MG63 (cell line): Measurements from ENCODE around the gene AGAP1. TPM values are rescaled to one million over a fixed set of nuclear protein-coding genes. Genes with fewer than 3 reads are reported as not detected.

Experiments used
- DNase-seq: peaks from one replicate; pipeline ENCODE4 v3.0.0-alpha.2; 2020
- H3K27me3 ChIP-seq: fragments of 250-450 bp; sonication (Bioruptor Pico); 2 replicates; pipeline ENCODE4 v1.5.1; 2020; ENCODE audit warnings: mild to moderate bottlenecking, moderate library complexity
- H3K36me3 ChIP-seq: fragments of 250-450 bp; sonication (Bioruptor Pico); 2 replicates; pipeline ENCODE4 v1.5.1; 2020; ENCODE audit warnings: mild to moderate bottlenecking, moderate library complexity
- H3K4me3 ChIP-seq: fragments of 250-450 bp; sonication (Bioruptor Pico); 2 replicates; pipeline ENCODE4 v1.5.1; 2020; ENCODE audit warnings: mild to moderate bottlenecking, moderate library complexity
- H3K9me3 ChIP-seq: fragments of 250-450 bp; sonication (Bioruptor Pico); 2 replicates; pipeline ENCODE4 v1.5.1; 2020; ENCODE audit warnings: mild to moderate bottlenecking, moderate library complexity
- total RNA-seq: library from RNA; depleted of rRNA; stranded (reverse); fragments of >200 nt; shearing (Covaris generic); gene quantifications from 2 replicates; pipeline ENCODE4 v1.2.3, GENCODE V29; 2014; ENCODE audit warnings: low replicate concordance

Gene AGAP1
- total RNA-seq, 1 experiment from 2014 or later: 8.8 TPM

GRCh38 chr2:235670974-235671787, 177.3 kb downstream of the AGAP1 start:
- DNase-seq: no peak
- no peak overlapping the region for H3K4me3 ChIP-seq
- H3K9me3 ChIP-seq: no peaks in the 10 kb centered on the region
- H3K36me3 ChIP-seq: no peaks in the 10 kb centered on the region
- H3K27me3 ChIP-seq: no peaks in the 10 kb centered on the region

DNA sequence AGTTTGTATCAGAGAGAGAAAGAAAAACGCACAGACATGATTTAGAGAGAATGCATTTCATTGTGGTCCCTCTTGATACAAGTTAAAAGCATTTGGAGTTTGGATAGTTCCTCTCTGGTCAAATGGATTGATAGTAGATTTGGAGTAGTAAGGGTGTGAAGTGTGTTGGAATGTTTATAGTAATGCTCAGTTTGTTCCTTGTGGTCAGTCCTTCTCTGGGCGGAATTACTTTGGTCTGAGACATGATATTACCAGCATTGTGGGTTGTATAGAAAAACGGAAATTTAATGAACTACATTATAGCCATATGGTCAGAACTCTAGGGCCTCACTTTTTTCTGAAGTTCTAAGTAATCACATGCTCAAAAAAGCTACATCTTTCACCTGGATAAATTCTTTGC, 178.9 kb downstream of the AGAP1 start:
- Histone ChIP-seq H3K4me3 (no peak overlapping the region), H3K27me3 (no peaks in the 10 kb centered on the region), H3K9me3 (no peaks in the 10 kb centered on the region), H3K36me3 (no peaks in the 10 kb centered on the region)
- DNase-seq: no peak

DNA sequence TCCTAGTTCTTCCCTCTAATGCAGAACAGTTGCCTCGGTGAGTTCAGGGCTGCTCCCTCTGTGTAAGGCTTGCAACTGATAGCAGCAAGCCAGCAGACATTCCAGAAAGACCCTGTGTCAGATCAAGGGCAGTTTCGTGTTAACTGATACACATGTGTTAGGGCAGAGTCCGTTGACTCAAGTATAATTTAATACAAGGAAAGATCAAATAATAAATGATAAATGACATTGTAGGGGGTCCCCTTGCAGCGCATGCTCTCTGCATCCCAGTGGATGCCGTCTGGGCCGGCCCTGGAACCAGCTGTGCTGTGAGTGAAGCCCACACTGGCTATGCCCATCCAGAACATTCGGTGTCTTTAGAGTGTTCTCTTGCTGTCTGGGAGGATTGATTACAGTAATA, 180.3 kb downstream of the AGAP1 start:
- Histone ChIP-seq H3K4me3 (no peak overlapping the region), H3K27me3 (no peaks in the 10 kb centered on the region), H3K36me3 (no peaks in the 10 kb centered on the region), H3K9me3 (no peaks in the 10 kb centered on the region)
- no peak for DNase-seq

- H3K27me3 ChIP-seq: no peaks in the 10 kb centered on the region
- no peak overlapping the region for H3K4me3 ChIP-seq
- DNase-seq: no peak
- no peaks in the 10 kb centered on the region for H3K36me3 ChIP-seq
- H3K9me3 ChIP-seq: no peaks in the 10 kb centered on the region
Measured at GRCh38 chr2:235674812-235675211, 181.0 kb downstream of the AGAP1 start.

GRCh38 chr2:235675678-235676535, 182.1 kb downstream of the AGAP1 start:
- Histone ChIP-seq H3K27me3 (no peaks in the 10 kb centered on the region), H3K4me3 (no peak overlapping the region), H3K36me3 (no peaks in the 10 kb centered on the region), H3K9me3 (no peaks in the 10 kb centered on the region)
- no peak for DNase-seq

DNA sequence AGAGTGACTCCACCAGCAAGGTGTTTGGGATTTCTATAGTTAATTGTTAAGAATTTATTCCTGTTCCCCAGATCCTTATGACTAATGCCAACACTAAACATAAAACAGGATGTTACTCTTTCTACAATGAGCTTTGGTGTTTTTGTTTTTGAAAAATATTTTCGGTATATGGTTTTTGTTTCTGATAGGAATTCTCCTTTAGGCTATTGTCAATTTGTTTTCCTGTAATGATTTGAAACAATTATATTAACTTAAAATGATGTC, 182.6 kb downstream of the AGAP1 start:
- DNase-seq: no peak
- H3K9me3 ChIP-seq: no peaks in the 10 kb centered on the region
- no peaks in the 10 kb centered on the region for H3K36me3 ChIP-seq
- H3K27me3 ChIP-seq: no peaks in the 10 kb centered on the region
- no peak overlapping the region for H3K4me3 ChIP-seq

DNA sequence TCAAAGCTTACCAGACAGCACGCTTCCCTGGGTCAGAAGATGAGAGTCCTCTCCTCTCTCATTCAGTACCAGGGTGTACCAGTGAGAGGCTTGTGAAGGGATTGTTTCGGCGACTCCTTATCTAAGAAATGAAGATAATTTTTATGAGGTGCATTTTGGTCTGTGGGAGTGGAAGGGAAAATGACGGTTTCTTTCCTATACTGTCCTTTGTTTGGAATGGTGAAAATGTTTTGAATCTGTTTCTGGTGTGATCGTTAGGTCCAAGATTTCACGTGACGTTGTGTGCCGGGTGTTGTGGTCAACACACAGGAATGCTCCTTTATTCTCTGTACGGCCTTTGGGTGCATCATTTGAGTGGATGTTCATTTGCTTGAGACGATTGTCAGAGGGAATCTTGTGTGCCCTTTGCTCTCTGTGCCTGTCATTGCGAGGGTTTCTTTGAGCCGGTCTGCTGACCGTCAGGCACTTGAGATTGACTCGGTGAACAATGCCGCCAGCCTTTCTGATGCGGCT, 183.5 kb downstream of the AGAP1 start:
- no peaks in the 10 kb centered on the region for H3K36me3 ChIP-seq
- no peak overlapping the region for H3K4me3 ChIP-seq
- no peaks in the 10 kb centered on the region for H3K9me3 ChIP-seq
- DNase-seq: no peak
- H3K27me3 ChIP-seq: no peaks in the 10 kb centered on the region

GRCh38 chr2:235677937-235678336, 184.1 kb downstream of the AGAP1 start:
- H3K9me3 ChIP-seq: no peaks in the 10 kb centered on the region
- no peaks in the 10 kb centered on the region for H3K36me3 ChIP-seq
- DNase-seq: no peak
- no peaks in the 10 kb centered on the region for H3K27me3 ChIP-seq
- H3K4me3 ChIP-seq: no peak overlapping the region

DNA sequence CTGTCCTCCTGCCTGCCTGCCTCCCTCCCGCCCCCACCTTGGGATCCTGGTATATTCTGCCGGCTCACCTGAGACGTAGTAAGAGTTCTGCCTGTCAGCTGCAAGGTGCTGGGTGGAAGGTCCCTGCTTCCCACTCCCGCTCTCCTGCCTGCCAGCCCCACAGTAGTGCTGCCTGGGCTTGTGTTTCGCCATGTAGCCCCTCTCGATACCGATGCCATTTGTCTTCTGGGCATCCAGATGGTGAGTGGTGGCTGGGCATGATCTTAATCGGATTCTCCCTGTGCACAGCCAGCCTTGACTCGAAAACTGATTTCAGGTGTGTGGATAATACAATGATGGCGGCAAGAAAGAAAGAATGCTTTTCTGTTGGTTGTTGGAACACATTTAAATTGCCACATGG, 184.9 kb downstream of the AGAP1 start:
- H3K4me3 ChIP-seq: no peak overlapping the region
- no peaks in the 10 kb centered on the region for H3K9me3 ChIP-seq
- H3K36me3 ChIP-seq: no peaks in the 10 kb centered on the region
- DNase-seq: no peak
- H3K27me3 ChIP-seq: no peaks in the 10 kb centered on the region

DNA sequence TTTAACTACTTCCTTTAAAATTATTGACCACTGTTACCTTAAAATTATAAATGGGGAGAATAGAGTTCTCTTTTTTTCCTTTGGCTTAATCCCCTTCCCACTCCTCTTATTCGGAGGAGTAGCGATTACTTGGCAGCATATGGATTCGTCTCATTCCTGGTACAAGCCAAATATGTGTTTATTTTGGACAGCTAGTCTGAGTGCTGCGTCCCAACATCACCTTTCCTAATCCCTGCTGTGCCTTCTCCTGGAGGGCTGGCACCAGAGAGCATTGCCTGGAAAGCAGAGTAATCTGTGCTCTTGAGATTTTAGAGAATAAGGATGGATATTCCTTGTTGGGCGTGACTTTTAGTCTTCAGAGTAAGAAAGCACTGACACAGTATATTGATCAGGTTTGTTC, 185.6 kb downstream of the AGAP1 start:
- no peak for DNase-seq
- Histone ChIP-seq H3K4me3 (no peak overlapping the region), H3K27me3 (no peaks in the 10 kb centered on the region), H3K9me3 (no peaks in the 10 kb centered on the region), H3K36me3 (no peaks in the 10 kb centered on the region)

GRCh38 chr2:235685024-235685721, 191.3 kb downstream of the AGAP1 start:
- no peak for DNase-seq

GRCh38 chr2:235688511-235689426, 194.9 kb downstream of the AGAP1 start:
- H3K27me3 ChIP-seq: no peaks in the 10 kb centered on the region
- H3K4me3 ChIP-seq: no peak overlapping the region
- no peak for DNase-seq
- H3K9me3 ChIP-seq: no peaks in the 10 kb centered on the region
- H3K36me3 ChIP-seq: no peaks in the 10 kb centered on the region

More at GRCh38 chr2:235685024-235685721, 191.3 kb downstream of the AGAP1 start:
- H3K4me3 ChIP-seq: no peak overlapping the region
- no peaks in the 10 kb centered on the region for H3K27me3 ChIP-seq
- no peaks in the 10 kb centered on the region for H3K36me3 ChIP-seq
- H3K9me3 ChIP-seq: no peaks in the 10 kb centered on the region

- no peak for DNase-seq
- Histone ChIP-seq H3K4me3 (no peak overlapping the region), H3K9me3 (no peaks in the 10 kb centered on the region), H3K36me3 (no peaks in the 10 kb centered on the region), H3K27me3 (no peaks in the 10 kb centered on the region)
Measured at GRCh38 chr2:235689427-235689853, 195.6 kb downstream of the AGAP1 start.

- Histone ChIP-seq H3K36me3 (no peaks in the 10 kb centered on the region), H3K9me3 (no peaks in the 10 kb centered on the region), H3K27me3 (no peaks in the 10 kb centered on the region), H3K4me3 (no peak overlapping the region)
- DNase-seq: no peak
Measured at GRCh38 chr2:235690082-235690808, 196.4 kb downstream of the AGAP1 start.

DNA sequence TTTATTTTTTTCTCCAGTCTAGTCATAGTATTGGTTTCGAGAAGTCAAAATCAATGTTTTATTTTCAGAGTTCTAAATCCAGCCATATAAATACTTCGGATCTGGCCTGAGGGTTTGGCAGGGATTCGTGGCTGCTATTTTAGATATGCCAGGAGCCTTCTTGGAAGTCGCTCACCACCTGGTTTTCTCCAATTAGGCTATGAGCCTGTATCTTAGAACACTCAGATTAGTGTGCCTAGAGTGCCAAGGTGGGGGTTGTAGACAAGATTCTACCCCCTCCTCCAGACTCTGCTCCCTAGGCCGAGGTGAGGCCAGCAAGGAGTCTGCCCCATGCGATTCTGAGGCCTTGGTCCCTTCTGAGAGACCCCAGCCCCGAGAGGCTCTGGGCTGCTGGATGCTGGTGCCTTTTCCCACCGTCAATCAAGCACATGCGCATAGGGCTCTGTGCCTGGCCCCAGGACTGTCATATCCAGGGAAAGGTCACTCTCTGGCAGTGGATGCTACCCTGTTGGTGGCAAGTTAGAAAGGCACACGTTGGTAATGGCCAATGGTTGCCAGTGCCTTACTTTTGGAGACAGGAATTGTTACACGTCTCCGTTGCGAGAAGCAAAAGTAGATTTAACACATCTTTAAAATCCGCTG, 197.1 kb downstream of the AGAP1 start:
- no peak overlapping the region for H3K4me3 ChIP-seq
- no peaks in the 10 kb centered on the region for H3K27me3 ChIP-seq

More for the DNA sequence above, 197.1 kb downstream of the AGAP1 start:
- no peak for DNase-seq
- Histone ChIP-seq H3K36me3 (no peaks in the 10 kb centered on the region), H3K9me3 (no peaks in the 10 kb centered on the region)
